Measurements from ENCODE around the gene VAV2.

The VAV2 gene

GRCh38 chr9:133938753-133939152, 53.4 kb downstream of the VAV2 start:
- no peak for TF ChIP-seq FOXM1 (IDR thresholded peaks at IDR 0.05; ENCODE audit: borderline replicate concordance, low read depth)
- no peak for TF ChIP-seq TEAD4 (IDR thresholded peaks at IDR 0.05)
- TF ChIP-seq REST (IDR thresholded peaks at IDR 0.05; ENCODE audit: low read depth), result no peak
- TF ChIP-seq NFIC (IDR thresholded peaks at IDR 0.05), result no peak
- TF ChIP-seq EGR1 (IDR thresholded peaks at IDR 0.05), result no peak
- TF ChIP-seq CREB1 (IDR thresholded peaks at IDR 0.05; ENCODE audit: low read depth), result no peak
- no peak for TF ChIP-seq CEBPB (IDR thresholded peaks at IDR 0.05)
- no peak for TF ChIP-seq USF1 (IDR thresholded peaks at IDR 0.05)
- TF ChIP-seq YY1 (IDR thresholded peaks at IDR 0.05; ENCODE audit: low read depth), result no peak
- no peak for TF ChIP-seq EP300 (IDR thresholded peaks at IDR 0.05; ENCODE audit: borderline replicate concordance)
- TF ChIP-seq RAD21 (IDR thresholded peaks at IDR 0.05; ENCODE audit: low read depth), result no peak

GRCh38 chr9:133938086-133938485, 54.0 kb downstream of the VAV2 start:
- TF ChIP-seq YY1 (IDR thresholded peaks at IDR 0.05; ENCODE audit: low read depth) (no peak), CREB1 (IDR thresholded peaks at IDR 0.05; ENCODE audit: low read depth) (no peak), TAF1 (IDR thresholded peaks at IDR 0.05; ENCODE audit: low read depth) (no peak)

- no peak for TF ChIP-seq TEAD4 (IDR thresholded peaks at IDR 0.05)
- TF ChIP-seq MAX (IDR thresholded peaks at IDR 0.05), result no peak
- TF ChIP-seq CREB1 (IDR thresholded peaks at IDR 0.05; ENCODE audit: low read depth), result no peak
- no peak for TF ChIP-seq ZBTB7A (IDR thresholded peaks at IDR 0.05; ENCODE audit: low read depth)
- no peak for TF ChIP-seq USF1 (IDR thresholded peaks at IDR 0.05)
- no peak for TF ChIP-seq EGR1 (IDR thresholded peaks at IDR 0.05)
- no peak for TF ChIP-seq FOXM1 (IDR thresholded peaks at IDR 0.05; ENCODE audit: borderline replicate concordance, low read depth)
- TF ChIP-seq EP300 (IDR thresholded peaks at IDR 0.05; ENCODE audit: borderline replicate concordance), result no peak
- TF ChIP-seq CEBPB (IDR thresholded peaks at IDR 0.05), result no peak
- no peak for TF ChIP-seq REST (IDR thresholded peaks at IDR 0.05; ENCODE audit: low read depth)
- no peak for TF ChIP-seq NFIC (IDR thresholded peaks at IDR 0.05)
- TF ChIP-seq TCF12 (IDR thresholded peaks at IDR 0.05; ENCODE audit: low read depth), result no peak
- no peak for TF ChIP-seq YY1 (IDR thresholded peaks at IDR 0.05; ENCODE audit: low read depth)
- no peak for TF ChIP-seq RAD21 (IDR thresholded peaks at IDR 0.05; ENCODE audit: low read depth)
- TF ChIP-seq TAF1 (IDR thresholded peaks at IDR 0.05; ENCODE audit: low read depth), result no peak
Measured at GRCh38 chr9:133937120-133937519, 55.0 kb downstream of the VAV2 start.

- no peak for TF ChIP-seq MAX (IDR thresholded peaks at IDR 0.05)
- TF ChIP-seq CEBPB (IDR thresholded peaks at IDR 0.05), result no peak
- no peak for TF ChIP-seq REST (IDR thresholded peaks at IDR 0.05; ENCODE audit: low read depth)
- no peak for TF ChIP-seq RAD21 (IDR thresholded peaks at IDR 0.05; ENCODE audit: low read depth)
- TF ChIP-seq CREB1 (IDR thresholded peaks at IDR 0.05; ENCODE audit: low read depth), result no peak
Measured at GRCh38 chr9:133935328-133936005, 56.7 kb downstream of the VAV2 start.
